DND-41 (cell line): Measurements from ENCODE around the gene ERC1.

ENCODE experiments used
- ATAC-seq: fragments of 200-7000 bp; cut with Tn5 transposase; 3 replicates; pipeline ENCODE4 v1.9.1; 2021; ENCODE audit warnings: low read depth; ENCODE audit not compliant: insufficient read depth
- DNase-seq: peaks from one replicate; pipeline ENCODE4 v3.0.0-alpha.2; 2020
- H2AFZ ChIP-seq: 2 replicates; pipeline ENCODE4 v1.6.0; 2012; ENCODE audit warnings: low read depth, low read length
- H3K27ac ChIP-seq: 2 replicates; pipeline ENCODE4 v1.5.1; 2012; ENCODE audit warnings: low read length, inconsistent platforms
- H3K27me3 ChIP-seq: fragments of 200-600 bp; sonication (generic); 2 replicates; pipeline ENCODE4 v1.6.0; 2012; ENCODE audit warnings: low read length, mild to moderate bottlenecking, inconsistent platforms; ENCODE audit not compliant: insufficient read depth, poor library complexity
- H3K36me3 ChIP-seq: 2 replicates; pipeline ENCODE4 v1.5.1; 2012; ENCODE audit warnings: low read length, inconsistent platforms; ENCODE audit not compliant: insufficient read depth
- H3K4me1 ChIP-seq: 2 replicates; pipeline ENCODE4 v1.5.1; 2012; ENCODE audit warnings: mild to moderate bottlenecking, low read length; ENCODE audit not compliant: insufficient read depth
- H3K4me2 ChIP-seq: 2 replicates; pipeline ENCODE4 v1.6.0; 2012; ENCODE audit warnings: mild to moderate bottlenecking, moderate library complexity, low read length, inconsistent platforms; ENCODE audit not compliant: insufficient read depth
- H3K4me3 ChIP-seq, 2 experiments: fragments of 200-600 bp in 1 of 2; shearing (Covaris generic) in 1 of 2; 2 replicates each; pipeline ENCODE4 v1.5.1; 2012 to 2016; ENCODE audit warnings: inconsistent platforms in 2 of 2, low read length in 2 of 2, mild to moderate bottlenecking in 2 of 2, low read depth in 1 of 2, moderate library complexity in 1 of 2
- H3K79me2 ChIP-seq: 2 replicates; pipeline ENCODE4 v1.6.0; 2012; ENCODE audit warnings: low read length, inconsistent platforms; ENCODE audit not compliant: insufficient read depth
- H3K9ac ChIP-seq: 2 replicates; pipeline ENCODE4 v1.6.0; 2012; ENCODE audit warnings: low read depth, mild to moderate bottlenecking, inconsistent platforms, low read length, moderate library complexity
- H3K9me3 ChIP-seq: 2 replicates; pipeline ENCODE4 v1.5.1; 2012; ENCODE audit warnings: low read length, moderate library complexity, mild to moderate bottlenecking, inconsistent platforms; ENCODE audit not compliant: insufficient read depth, severe bottlenecking
- H4K20me1 ChIP-seq: 2 replicates; pipeline ENCODE4 v1.6.0; 2012; ENCODE audit warnings: low read length; ENCODE audit not compliant: insufficient read depth
- EZH2 ChIP-seq: IDR thresholded peaks from 3 replicates; pipeline ENCODE4 v1.6.1; 2012; ENCODE audit warnings: borderline replicate concordance, low read depth, mild to moderate bottlenecking, moderate library complexity, low read length, inconsistent platforms; ENCODE audit not compliant: severe bottlenecking
- TF ChIP-seq, protein P1 (sequence below): IDR thresholded peaks from 2 replicates; pipeline ENCODE4 v1.5.1; 2012; ENCODE audit warnings: borderline replicate concordance, low read length, moderate library complexity, mild to moderate bottlenecking; ENCODE audit not compliant: poor library complexity, severe bottlenecking; ENCODE audit errors: extremely low read depth

The ERC1 gene

GRCh38 chr12:1530592-1531152, 539.6 kb downstream of the ERC1 start:
- no peaks in the 10 kb centered on the region for H3K36me3 ChIP-seq
- DNase-seq (no peak), ATAC-seq (no peak)
- no peaks in the 10 kb centered on the region for H3K9me3 ChIP-seq
- H3K27me3 ChIP-seq: peaks cover 38% of the 10 kb centered on the region
- no peaks in the 10 kb centered on the region for H3K79me2 ChIP-seq
- no peak overlapping the region for H3K4me3 ChIP-seq
- H4K20me1 ChIP-seq: peaks cover 6% of the 10 kb centered on the region
- H3K4me1 ChIP-seq: peaks cover 18% of the 10 kb centered on the region
- TF ChIP-seq, protein P1, sequence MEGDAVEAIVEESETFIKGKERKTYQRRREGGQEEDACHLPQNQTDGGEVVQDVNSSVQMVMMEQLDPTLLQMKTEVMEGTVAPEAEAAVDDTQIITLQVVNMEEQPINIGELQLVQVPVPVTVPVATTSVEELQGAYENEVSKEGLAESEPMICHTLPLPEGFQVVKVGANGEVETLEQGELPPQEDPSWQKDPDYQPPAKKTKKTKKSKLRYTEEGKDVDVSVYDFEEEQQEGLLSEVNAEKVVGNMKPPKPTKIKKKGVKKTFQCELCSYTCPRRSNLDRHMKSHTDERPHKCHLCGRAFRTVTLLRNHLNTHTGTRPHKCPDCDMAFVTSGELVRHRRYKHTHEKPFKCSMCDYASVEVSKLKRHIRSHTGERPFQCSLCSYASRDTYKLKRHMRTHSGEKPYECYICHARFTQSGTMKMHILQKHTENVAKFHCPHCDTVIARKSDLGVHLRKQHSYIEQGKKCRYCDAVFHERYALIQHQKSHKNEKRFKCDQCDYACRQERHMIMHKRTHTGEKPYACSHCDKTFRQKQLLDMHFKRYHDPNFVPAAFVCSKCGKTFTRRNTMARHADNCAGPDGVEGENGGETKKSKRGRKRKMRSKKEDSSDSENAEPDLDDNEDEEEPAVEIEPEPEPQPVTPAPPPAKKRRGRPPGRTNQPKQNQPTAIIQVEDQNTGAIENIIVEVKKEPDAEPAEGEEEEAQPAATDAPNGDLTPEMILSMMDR: no peak
- no peak for TF ChIP-seq EZH2
- no peak overlapping the region for H3K27ac ChIP-seq
- no peak overlapping the region for H2AFZ ChIP-seq
- no peak overlapping the region for H3K9ac ChIP-seq
- H3K4me2 ChIP-seq: no peak overlapping the region

DNA sequence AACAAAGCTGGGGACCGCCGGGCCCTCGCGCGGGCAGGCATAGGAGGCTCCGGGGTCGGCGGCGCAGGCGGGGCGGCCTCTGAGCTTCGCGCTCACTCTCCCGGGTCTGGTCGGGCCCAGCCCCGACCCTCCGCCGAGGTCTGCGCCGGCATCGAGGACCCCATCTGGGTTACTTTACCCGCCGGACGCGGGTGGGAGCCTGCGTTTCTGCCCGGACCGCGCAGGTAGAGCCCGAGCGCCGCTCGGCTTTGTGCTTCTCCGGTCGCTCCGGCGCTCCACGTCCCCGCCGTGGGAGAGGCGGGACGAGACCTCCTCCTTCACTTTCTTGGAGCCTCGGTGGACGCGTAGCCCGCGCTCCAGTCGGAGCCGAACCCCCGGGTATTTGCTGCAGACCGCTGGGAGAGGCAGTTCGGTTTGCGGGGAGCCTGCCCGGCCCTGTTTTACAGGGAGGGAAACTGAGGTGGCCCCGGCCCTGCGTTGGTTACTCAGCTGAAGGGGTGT, 540.2 kb downstream of the ERC1 start:
- Histone ChIP-seq H3K9me3 (no peaks in the 10 kb centered on the region), H4K20me1 (peaks cover 6% of the 10 kb centered on the region), H3K79me2 (no peaks in the 10 kb centered on the region), H3K4me2 (no peak overlapping the region), H2AFZ (no peak overlapping the region), H3K27me3 (peaks cover 44% of the 10 kb centered on the region), H3K4me3 (no peak overlapping the region), H3K4me1 (peaks cover 18% of the 10 kb centered on the region), H3K9ac (no peak overlapping the region), H3K27ac (no peak overlapping the region), H3K36me3 (no peaks in the 10 kb centered on the region)
- no peak for TF ChIP-seq EZH2
- TF ChIP-seq, protein P1: no peak
- no peak for ATAC-seq
- no peak for DNase-seq

DNA sequence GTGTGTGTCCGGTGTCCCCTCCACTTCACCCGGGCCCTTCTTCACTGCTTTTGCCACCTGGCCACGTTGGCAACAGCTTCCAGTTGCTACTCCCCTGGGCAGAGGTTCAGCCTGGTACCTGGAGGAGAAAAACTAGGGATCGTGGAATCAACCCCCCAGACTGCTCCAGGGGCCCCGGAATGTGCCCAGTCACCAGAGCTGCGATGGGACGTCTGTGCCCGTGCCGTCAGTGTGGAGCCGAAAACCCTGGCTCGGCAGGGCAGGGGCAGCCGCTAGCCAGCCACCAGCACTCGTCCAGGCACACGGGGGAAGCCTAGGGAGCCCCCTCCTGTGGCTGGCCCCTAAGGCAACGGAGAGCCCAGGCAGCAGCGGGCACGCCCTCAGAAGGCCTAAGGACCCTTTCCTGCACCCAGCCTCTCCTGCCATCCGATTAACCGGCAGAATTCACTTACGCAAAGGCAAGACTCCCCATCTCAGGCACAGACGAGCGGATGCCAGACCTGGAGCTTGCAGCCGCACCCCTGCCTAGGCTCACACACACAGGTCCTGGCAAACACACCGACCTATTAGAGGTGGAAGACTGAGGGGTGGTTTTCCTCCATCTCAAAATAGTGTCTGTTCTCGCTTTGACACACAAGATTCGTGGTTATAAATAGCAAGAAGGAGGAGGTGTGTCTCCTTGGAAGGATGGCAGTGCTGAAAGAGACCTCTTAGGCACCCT, 540.8 kb downstream of the ERC1 start:
- DNase-seq: no peak
- H3K9ac ChIP-seq: no peak overlapping the region
- no peak for TF ChIP-seq EZH2
- TF ChIP-seq, protein P1: no peak
- peaks cover 50% of the 10 kb centered on the region for H3K27me3 ChIP-seq
- ATAC-seq: no peak
- H3K9me3 ChIP-seq: no peaks in the 10 kb centered on the region
- no peak overlapping the region for H3K27ac ChIP-seq
- H3K4me3 ChIP-seq: no peak overlapping the region
- H3K36me3 ChIP-seq: no peaks in the 10 kb centered on the region
- H3K79me2 ChIP-seq: no peaks in the 10 kb centered on the region
- H2AFZ ChIP-seq: no peak overlapping the region
- H3K4me1 ChIP-seq: peaks cover 18% of the 10 kb centered on the region
- H4K20me1 ChIP-seq: peaks cover 6% of the 10 kb centered on the region
- H3K4me2 ChIP-seq: no peak overlapping the region
